Measurements from ENCODE around the gene KRT12.

Gene KRT12

GRCh38 chr17:40824015-40824832 is 42.8 kb downstream of the KRT12 start:
- Histone ChIP-seq H3K79me2 (ENCODE audit: control insufficient read depth, insufficient read depth, low read length, unreplicated experiment) (peaks cover 30% of the 10 kb centered on the region), H3K4me3 (ENCODE audit: low read depth, low read length) (no peak overlapping the region), H3K27me3 (ENCODE audit: insufficient read depth, low read length) (no peaks in the 10 kb centered on the region), H3K27ac (ENCODE audit: low read depth, low read length) (no peak overlapping the region), H2AFZ (ENCODE audit: low read length, unreplicated experiment) (no peak overlapping the region), H3K4me1 (ENCODE audit: control insufficient read depth, insufficient read depth, low read length, unreplicated experiment) (peaks cover 16% of the 10 kb centered on the region), H3K36me3 (ENCODE audit: insufficient read depth, low read length) (0 out of 2 replicates have a peak, but pooled peaks cover 4% of the 10 kb centered on the region)

- H2AFZ ChIP-seq (ENCODE audit: low read length, unreplicated experiment), result no peak within 1 kb of the TSS
- peaks cover 7% of the 10 kb centered on the region for H3K36me3 ChIP-seq (ENCODE audit: insufficient read depth, low read length)
- no peak within 1 kb of the TSS for H3K27ac ChIP-seq (ENCODE audit: low read depth, low read length)
- H3K4me3 ChIP-seq (ENCODE audit: low read depth, low read length), result no peak within 1 kb of the TSS
- no peaks in the 10 kb centered on the region for H3K27me3 ChIP-seq (ENCODE audit: insufficient read depth, low read length)
- H3K79me2 ChIP-seq (ENCODE audit: control insufficient read depth, insufficient read depth, low read length, unreplicated experiment), result peaks cover 33% of the 10 kb centered on the region
- H3K4me1 ChIP-seq (ENCODE audit: control insufficient read depth, insufficient read depth, low read length, unreplicated experiment), result peaks cover 11% of the 10 kb centered on the region
Observed at GRCh38 chr17:40822132-40822812, 44.8 kb downstream of the KRT12 start, which contains the start of gene KRT10. Gene KRT10, minus strand, starts transcription at chr17:40822614. Its CDS starts 29 bp downstream, at chr17:40822585.

DNA sequence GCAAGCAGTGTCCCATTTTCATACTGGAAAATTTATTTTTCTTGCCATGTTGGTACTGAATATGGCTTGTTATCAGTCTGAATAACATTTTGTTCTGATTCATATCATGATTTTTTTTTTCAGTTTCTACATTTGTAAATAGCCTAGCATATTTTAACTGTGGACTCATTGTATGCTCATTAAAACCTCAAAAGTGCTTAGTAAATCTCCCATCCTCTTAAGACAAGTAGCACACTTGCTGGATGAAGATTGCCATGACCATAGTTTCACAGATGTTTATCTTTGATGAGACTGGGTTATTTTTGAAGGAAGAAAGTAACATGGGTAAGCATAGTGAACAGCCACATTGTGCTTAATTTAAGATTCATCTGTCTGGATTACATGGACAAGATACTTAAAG is 45.5 kb downstream of the KRT12 start:
- H3K4me1 ChIP-seq (ENCODE audit: control insufficient read depth, insufficient read depth, low read length, unreplicated experiment), result peaks cover 11% of the 10 kb centered on the region
- H3K79me2 ChIP-seq (ENCODE audit: control insufficient read depth, insufficient read depth, low read length, unreplicated experiment), result peaks cover 35% of the 10 kb centered on the region

DNA sequence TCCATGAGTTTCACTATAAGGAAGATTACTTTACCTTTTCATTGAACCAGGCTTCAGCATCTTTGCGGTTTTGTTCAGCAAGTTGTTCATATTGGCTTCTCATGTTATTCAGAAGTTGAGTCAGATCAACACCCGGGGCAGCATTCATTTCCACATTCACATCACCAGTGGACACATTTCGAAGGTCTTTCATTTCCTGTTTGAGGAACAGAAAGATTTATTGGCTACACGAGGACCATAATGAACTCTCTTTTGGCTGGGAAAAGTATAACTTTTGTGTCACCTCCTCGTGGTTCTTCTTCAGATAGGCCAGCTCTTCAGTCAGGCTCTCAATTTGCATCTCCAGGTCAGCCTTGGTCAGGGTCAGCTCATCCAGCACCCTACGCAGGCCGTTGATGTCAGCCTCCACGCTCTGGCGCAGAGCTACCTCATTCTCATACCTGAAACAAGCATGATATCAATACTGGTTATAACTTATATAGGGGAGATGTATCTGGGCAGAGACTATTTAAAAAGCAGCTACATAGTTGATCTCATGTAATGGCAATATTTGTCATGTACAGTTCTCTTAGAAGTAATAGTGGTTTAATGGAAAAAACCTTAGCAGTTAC is 46.7 kb downstream of the KRT12 start:
- Histone ChIP-seq H3K36me3 (ENCODE audit: insufficient read depth, low read length) (peaks cover 15% of the 10 kb centered on the region), H3K79me2 (ENCODE audit: control insufficient read depth, insufficient read depth, low read length, unreplicated experiment) (peaks cover 30% of the 10 kb centered on the region), H2AFZ (ENCODE audit: low read length, unreplicated experiment) (peak overlapping the region; percentile 100), H3K27me3 (ENCODE audit: insufficient read depth, low read length) (no peaks in the 10 kb centered on the region), H3K4me1 (ENCODE audit: control insufficient read depth, insufficient read depth, low read length, unreplicated experiment) (peaks cover 11% of the 10 kb centered on the region), H3K27ac (ENCODE audit: low read depth, low read length) (peak overlapping the region; percentile 89; the same call in 1 of the 2 replicates), H3K4me3 (ENCODE audit: low read depth, low read length) (peak overlapping the region; percentile 83)

More for the DNA sequence above, 45.5 kb downstream of the KRT12 start:
- Histone ChIP-seq H3K27me3 (ENCODE audit: insufficient read depth, low read length) (no peaks in the 10 kb centered on the region), H3K4me3 (ENCODE audit: low read depth, low read length) (no peak overlapping the region), H3K36me3 (ENCODE audit: insufficient read depth, low read length) (peaks cover 14% of the 10 kb centered on the region), H3K27ac (ENCODE audit: low read depth, low read length) (no peak overlapping the region), H2AFZ (ENCODE audit: low read length, unreplicated experiment) (no peak overlapping the region)

GRCh38 chr17:40819528-40820125 is 47.4 kb downstream of the KRT12 start:
- Histone ChIP-seq H3K27ac (ENCODE audit: low read depth, low read length) (peak overlapping the region; percentile 89), H3K4me3 (ENCODE audit: low read depth, low read length) (peak overlapping the region; percentile 83), H3K36me3 (ENCODE audit: insufficient read depth, low read length) (peaks cover 15% of the 10 kb centered on the region), H3K4me1 (ENCODE audit: control insufficient read depth, insufficient read depth, low read length, unreplicated experiment) (peaks cover 11% of the 10 kb centered on the region), H3K27me3 (ENCODE audit: insufficient read depth, low read length) (no peaks in the 10 kb centered on the region), H3K79me2 (ENCODE audit: control insufficient read depth, insufficient read depth, low read length, unreplicated experiment) (peaks cover 30% of the 10 kb centered on the region), H2AFZ (ENCODE audit: low read length, unreplicated experiment) (peak overlapping the region; percentile 100)

DNA sequence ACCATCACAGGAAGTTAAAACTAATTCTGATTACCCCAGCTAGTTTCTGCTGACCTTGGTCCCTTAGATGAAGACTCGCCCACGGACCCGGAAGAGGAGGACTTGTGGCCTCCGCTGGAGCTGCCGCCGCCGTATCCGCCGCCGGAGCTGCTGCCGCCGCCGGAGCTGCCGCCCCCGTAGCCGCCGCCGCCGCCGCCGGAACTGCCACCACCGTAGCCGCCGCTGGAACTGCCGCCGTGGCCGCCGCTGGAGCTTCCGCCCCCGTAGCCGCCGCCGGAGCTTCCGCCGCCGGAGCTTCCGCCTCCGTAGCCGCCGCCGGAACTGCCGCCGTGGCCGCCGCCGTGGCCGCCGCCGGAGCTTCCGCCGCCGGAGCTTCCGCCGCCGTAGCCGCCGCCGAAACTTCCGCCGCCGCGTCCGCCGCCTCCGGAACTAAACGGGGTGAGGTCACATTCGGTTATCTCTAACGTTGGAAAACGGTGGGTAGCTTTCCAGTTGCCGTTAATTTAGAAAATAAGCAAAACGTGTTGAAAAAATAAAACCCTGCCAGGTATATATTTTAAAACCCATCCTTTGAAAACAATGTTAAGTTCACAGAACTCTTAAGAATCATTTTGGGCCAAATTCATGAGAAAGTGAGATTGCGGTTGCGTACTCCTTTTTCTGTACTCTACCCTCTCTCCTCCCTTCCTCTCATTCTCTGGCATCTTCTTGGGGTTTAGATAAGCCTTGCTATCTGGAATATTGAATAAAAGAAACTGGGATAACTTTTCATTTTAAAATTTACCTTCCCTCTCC is 48.1 kb downstream of the KRT12 start:
- H3K27ac ChIP-seq (ENCODE audit: low read depth, low read length), result peak overlapping the region; percentile 89

GRCh38 chr17:40818343-40818732 is 48.7 kb downstream of the KRT12 start:
- Histone ChIP-seq H3K36me3 (ENCODE audit: insufficient read depth, low read length) (peaks cover 15% of the 10 kb centered on the region), H3K4me1 (ENCODE audit: control insufficient read depth, insufficient read depth, low read length, unreplicated experiment) (peaks cover 11% of the 10 kb centered on the region), H3K27me3 (ENCODE audit: insufficient read depth, low read length) (no peaks in the 10 kb centered on the region), H2AFZ (ENCODE audit: low read length, unreplicated experiment) (peak overlapping the region; percentile 79), H3K79me2 (ENCODE audit: control insufficient read depth, insufficient read depth, low read length, unreplicated experiment) (peaks cover 28% of the 10 kb centered on the region), H3K27ac (ENCODE audit: low read depth, low read length) (peak overlapping the region; percentile 78), H3K4me3 (ENCODE audit: low read depth, low read length) (peak overlapping the region; percentile 83)

More for the DNA sequence above, 48.1 kb downstream of the KRT12 start:
- Histone ChIP-seq H3K4me1 (ENCODE audit: control insufficient read depth, insufficient read depth, low read length, unreplicated experiment) (peaks cover 11% of the 10 kb centered on the region), H3K4me3 (ENCODE audit: low read depth, low read length) (peak overlapping the region; percentile 83), H3K79me2 (ENCODE audit: control insufficient read depth, insufficient read depth, low read length, unreplicated experiment) (peaks cover 28% of the 10 kb centered on the region), H3K36me3 (ENCODE audit: insufficient read depth, low read length) (peaks cover 15% of the 10 kb centered on the region), H2AFZ (ENCODE audit: low read length, unreplicated experiment) (peak overlapping the region; percentile 100), H3K27me3 (ENCODE audit: insufficient read depth, low read length) (no peaks in the 10 kb centered on the region)

DNA sequence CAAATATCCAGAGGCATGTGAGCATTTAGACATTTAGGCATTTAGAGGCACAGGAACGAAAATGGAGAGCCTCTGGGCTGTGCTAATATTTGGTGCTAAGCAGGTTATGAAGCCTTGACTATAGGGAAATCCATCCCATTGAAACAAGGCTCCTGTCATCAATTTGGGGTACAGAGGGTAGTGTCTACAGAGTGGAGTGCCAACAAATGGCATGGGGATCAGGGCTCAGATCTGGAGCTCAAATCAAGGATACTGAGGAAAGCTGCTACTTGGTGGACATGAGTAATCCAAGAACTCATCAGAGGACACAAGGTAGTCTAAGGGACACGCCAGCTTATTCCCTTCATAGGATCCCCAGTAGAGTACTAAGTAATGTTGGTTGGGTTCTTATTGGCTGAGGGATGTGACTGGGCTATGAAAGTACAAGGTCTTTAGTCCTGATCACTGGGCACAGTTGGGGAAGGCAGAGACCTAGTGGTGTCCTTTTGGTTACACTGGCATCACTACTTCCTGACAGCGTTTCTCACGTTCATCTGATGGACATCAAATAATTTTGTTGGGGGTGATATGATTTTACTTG is 49.8 kb downstream of the KRT12 start:
- Histone ChIP-seq H3K27ac (ENCODE audit: low read depth, low read length) (no peak overlapping the region), H2AFZ (ENCODE audit: low read length, unreplicated experiment) (no peak overlapping the region), H3K4me1 (ENCODE audit: control insufficient read depth, insufficient read depth, low read length, unreplicated experiment) (peaks cover 11% of the 10 kb centered on the region), H3K79me2 (ENCODE audit: control insufficient read depth, insufficient read depth, low read length, unreplicated experiment) (peaks cover 28% of the 10 kb centered on the region), H3K36me3 (ENCODE audit: insufficient read depth, low read length) (peaks cover 15% of the 10 kb centered on the region), H3K27me3 (ENCODE audit: insufficient read depth, low read length) (no peaks in the 10 kb centered on the region), H3K4me3 (ENCODE audit: low read depth, low read length) (no peak overlapping the region; the same call in 1 of the 2 replicates)

DNA sequence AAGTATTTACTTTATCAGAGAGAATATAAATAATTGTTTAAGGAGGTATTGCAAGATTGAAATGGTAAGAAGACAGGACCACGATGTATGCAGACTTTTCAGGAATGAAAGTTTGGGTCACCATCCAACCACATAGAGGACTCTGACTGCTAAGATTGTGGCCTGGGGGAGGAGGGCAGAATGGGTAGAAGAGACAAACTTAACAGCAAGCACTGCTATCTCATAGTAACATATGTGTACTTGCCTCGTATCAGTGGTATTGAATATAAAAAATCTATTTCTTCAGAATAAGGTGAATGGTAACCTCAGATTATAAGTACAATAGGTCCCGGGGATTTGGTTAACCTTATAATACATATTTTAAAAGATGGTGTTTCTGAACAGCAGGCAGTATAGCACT is 50.5 kb downstream of the KRT12 start:
- Histone ChIP-seq H3K27ac (ENCODE audit: low read depth, low read length) (no peak overlapping the region), H3K36me3 (ENCODE audit: insufficient read depth, low read length) (peaks cover 15% of the 10 kb centered on the region), H3K79me2 (ENCODE audit: control insufficient read depth, insufficient read depth, low read length, unreplicated experiment) (peaks cover 27% of the 10 kb centered on the region), H2AFZ (ENCODE audit: low read length, unreplicated experiment) (no peak overlapping the region), H3K4me3 (ENCODE audit: low read depth, low read length) (no peak overlapping the region), H3K27me3 (ENCODE audit: insufficient read depth, low read length) (peaks cover 4% of the 10 kb centered on the region; the same call in 1 of the 2 replicates), H3K4me1 (ENCODE audit: control insufficient read depth, insufficient read depth, low read length, unreplicated experiment) (peaks cover 11% of the 10 kb centered on the region)
